Left hindlimb (tissue), 1 donor: Measurements from ENCODE around the gene RXRB.

ENCODE experiments used
- DNase-seq: peaks from one replicate; pipeline ENCODE4 v3.0.0-alpha.2; 2018

Gene RXRB

DNA sequence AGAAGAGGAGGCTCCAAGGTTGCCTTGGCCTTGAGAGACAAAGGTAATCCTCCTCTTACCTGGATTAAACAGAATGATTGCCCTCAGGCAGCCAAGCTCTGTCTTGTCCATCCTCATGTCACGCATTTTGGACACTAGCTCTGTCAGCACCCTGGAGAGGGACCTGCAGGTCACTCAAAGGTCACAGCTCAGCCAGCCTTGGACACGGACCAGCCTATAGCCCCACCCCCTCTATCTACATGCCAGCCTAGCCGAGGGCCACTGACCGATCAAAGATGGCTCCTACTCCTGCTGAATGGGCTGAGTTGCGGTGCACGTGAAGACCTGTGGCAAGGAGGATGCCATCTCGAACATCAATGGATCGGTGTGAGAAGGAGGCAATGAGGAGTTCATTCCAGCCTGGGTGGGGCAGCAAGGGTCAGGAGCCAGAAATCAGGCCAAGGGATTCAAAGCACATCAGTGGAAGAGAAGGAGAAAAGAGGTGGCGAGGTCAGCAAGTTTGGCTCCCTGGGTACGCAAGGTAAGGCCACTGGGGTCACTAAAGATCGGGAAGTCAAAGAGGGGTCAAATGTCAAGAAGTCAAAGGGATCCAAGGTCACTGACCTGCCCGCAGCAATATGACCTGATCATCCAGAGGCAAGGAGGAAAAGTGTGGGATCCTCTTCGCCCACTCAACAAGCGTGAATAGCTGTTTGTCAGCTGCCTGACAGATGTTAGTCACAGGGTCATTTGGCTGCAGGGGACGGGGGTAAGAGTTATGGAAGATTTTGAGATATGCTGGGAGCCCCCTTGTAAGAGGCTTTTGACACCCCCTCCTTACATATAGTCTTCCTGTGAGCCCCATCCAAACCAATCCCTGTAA lies 4.9 kb downstream of the RXRB start:
- no peak for DNase-seq

DNA sequence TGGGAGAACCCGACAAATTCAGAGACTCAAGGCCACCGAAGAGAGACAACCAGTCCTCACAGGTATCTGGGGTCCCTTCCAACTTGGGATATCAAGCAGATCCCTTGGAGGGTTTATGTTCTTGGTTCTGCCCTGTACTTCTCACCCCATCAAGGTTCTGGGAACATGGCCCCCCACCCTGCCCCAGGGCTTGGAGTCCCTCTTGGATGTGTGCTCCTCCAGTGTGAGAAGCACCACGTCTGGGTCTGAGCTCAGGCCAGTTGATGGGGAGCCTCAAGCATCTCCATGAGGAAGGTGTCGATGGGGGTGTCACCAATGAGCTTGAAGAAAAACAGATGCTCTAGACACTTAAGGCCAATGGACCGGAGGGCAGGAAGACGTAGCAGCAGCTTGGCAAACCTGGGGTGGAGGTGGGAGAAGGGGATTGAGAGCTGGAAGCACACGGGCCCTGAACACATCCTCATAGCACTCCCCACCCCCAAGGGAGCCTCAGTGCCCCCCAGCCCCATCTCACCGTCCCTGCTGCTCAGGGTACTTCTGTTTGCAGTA lies 6.0 kb downstream of the RXRB start:
- no peak for DNase-seq

- DNase-seq: peak; percentile 50
Measured at GRCh38 chr6:33193619-33194018, 6.8 kb downstream of the RXRB start.

DNA sequence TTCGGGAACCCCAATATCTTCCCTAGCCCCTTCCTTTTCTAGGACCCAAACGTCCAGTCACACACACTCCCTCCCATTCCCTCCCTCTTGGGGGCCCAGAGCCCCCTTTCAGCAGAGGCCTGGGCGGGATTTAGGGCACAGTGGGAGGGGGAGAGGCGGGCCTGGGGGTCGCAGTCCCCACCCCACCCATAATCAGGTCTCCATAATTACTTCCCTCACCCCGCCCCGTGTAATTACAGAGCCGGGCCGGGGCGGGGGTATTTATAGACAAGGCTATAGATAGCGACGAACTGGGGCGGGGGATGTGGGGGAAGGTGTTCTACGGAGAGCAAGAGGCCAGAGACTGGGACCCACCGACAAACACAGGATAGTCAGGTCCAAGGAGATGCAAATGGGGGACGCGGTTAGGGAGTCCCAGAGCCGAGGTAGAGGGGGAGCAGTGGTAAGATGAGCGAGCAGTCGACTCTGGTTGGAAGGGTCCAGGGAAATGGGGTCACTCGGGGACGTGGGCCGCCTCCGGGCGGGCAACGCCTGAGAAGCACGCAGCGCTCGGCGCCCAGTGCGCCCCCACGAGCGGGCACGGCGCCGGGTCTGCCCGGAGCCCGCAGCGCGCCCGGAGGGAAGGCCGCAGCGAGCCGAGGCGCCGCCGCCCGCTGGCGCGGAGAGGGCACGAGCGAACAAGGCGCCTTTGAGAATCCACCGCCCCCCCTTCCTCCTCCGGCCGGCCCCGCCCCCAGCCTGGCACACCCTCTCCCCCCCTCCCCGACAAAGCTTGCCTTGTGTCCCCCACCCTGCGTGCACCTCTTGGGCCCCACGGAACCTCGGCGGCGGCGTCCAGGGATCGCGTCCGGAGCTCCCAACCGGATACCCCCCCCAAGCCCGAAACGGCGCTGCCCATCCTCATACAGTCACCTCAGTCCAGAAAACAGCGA lies 7.5 kb downstream of the RXRB start:
- DNase-seq: peak; percentile 85

DNA sequence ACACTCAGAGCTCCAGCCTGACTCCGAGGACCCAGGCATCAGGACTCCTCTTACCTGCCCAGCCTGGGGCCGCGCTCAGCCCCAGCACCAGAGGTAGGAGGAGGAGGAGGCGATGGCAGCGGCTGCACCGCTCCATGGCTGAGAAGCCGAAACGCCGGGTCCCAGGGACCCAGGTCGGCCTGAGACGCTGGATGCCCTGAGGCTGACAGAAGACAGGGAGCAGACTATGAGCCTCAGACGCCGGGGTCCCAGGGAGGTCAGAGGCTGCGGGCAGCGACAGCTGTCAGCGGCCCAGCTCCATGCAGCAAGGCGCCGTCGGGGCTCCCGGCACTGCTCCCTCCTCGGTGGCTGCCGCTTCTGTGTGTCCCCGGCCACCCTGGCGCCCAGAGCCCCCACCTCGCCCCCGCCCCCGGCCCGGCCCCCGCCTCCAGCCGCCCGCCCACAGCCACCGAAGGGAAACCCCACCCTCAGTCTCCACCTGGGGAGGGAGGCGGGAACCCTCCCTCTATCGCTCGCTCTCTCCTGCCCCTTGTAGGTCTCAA lies 8.3 kb downstream of the RXRB start, which contains the start of gene COL11A2:
Gene COL11A2 (minus strand): TSS at position 363 of the 542 bp plus-strand sequence. CDS start 227 bp downstream, at position 136.
- DNase-seq: peak; percentile 72

- DNase-seq: peak; percentile 78
Measured at GRCh38 chr6:33191383-33192104, 8.9 kb downstream of the RXRB start.

DNA sequence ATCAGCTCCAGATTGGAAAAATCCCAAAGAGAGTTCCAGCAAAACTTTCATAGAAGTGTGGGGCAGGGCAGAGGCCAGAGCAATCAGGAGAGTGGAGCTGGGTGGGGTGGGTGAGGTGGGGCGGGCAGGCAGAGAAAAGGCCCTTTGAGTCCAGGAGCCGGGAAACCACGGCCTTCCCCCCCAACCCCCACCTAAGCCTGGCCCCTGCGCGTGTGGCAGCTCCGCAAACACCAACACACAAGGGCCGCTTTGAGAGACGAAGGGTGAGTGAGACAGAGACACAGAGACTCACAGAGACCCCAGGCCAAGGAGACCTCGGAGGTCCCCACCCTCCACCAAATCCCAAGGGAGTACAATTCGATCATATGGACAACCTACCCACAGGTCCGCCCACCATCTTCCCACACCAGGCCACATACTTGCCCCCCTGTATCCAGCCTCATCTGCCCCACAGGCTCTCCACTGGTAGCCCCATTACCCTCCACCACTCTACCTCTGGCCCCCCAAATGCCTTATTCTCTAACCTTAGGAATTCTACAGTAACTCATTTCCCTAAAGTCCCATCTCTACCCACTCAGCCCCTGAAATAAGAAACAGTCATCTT lies 9.9 kb downstream of the RXRB start:
- DNase-seq: peak; percentile 77

- DNase-seq: peak; percentile 63
Measured at GRCh38 chr6:33189625-33190448, 10.6 kb downstream of the RXRB start.

DNA sequence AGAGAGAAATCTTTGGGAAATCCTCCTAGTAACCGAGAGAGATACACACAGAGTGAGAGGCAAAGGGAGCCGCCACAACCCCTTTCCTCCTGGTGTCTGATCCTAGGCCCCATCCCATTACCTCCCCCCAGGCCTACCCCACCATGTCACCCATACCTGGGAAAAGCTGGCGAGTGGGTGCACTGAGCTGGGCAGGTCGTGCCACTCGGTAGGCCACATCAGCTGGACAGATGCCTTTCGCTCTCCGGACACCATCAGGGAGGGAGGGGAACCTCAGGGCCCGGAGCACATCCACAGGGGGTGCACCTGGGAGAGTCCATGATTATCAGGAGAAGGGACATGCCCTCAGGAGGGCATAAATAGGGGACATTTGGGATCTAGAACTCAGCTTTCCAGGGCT lies 11.3 kb downstream of the RXRB start:
- no peak for DNase-seq

- no peak for DNase-seq
Measured at GRCh38 chr6:33187809-33188208, 12.7 kb downstream of the RXRB start.

GRCh38 chr6:33185654-33186187 lies 14.7 kb downstream of the RXRB start:
- DNase-seq: no peak

DNA sequence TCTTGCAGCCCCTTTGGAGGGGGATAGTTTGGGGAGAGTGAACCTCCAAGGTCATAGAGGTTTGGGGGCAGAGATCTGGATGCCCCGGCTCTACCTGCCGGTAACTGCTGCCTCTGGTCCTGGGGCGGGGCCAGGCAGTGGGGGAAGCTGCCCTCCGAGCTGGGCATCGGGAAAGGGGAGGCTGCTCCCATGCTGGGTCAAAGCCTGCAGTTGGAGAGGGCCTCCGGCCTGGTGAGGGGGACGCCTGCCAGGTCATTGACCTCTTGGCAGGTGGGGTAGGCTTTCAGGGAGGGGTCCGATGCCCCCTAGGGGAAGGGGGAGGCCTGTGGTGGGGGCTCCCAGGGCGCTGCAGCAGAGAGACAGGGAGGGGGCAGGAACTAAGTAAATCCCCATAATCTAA lies 15.3 kb downstream of the RXRB start:
- DNase-seq: no peak

DNA sequence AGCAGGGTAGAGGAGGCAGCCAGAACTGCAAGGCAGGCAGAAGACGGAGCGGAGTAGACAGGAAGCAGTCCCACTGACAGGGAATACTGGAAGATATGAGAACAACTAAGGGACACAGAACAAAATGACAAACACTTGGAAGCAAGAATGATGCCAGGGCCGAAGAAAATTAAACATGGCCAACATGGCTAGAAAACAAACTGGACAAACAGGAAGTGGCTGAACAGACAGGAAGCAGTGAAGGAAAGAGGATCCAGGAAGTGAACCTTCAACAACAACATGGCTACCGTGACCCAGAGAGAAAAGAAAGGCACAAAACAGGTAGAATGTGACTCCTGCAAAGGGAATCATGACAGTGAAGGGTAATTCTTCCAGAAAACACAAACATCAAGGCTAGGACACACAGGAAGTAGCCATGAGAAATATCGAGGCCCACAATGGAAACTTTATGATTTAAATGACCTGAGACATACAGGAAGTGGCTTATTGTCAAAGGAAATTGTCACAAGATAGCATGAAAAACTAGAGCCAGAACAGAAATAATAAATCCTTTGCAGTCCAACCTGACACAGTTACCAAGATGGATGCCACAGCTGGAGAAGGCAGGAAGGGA lies 17.3 kb downstream of the RXRB start:
- no peak for DNase-seq

DNA sequence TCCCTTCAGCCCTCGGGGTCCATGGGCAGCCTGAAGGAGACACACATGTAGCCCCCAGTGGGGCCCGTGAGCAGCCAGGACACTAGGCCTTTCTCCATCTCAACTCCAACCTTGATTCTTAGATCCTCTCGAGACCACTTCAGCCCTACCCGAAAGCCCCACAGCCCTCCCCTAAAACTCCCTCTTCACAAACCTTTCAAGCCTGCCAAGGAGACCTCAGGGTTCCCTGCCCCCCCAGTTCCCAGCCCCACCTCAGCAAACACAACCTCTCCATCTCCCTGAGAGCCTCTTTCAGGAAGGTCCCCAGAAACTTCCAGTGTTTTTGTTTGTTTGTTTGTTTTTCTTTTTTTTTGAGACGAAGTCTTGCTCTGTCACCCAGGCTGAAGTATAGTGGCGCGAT lies 19.3 kb downstream of the RXRB start:
- DNase-seq: no peak

DNA sequence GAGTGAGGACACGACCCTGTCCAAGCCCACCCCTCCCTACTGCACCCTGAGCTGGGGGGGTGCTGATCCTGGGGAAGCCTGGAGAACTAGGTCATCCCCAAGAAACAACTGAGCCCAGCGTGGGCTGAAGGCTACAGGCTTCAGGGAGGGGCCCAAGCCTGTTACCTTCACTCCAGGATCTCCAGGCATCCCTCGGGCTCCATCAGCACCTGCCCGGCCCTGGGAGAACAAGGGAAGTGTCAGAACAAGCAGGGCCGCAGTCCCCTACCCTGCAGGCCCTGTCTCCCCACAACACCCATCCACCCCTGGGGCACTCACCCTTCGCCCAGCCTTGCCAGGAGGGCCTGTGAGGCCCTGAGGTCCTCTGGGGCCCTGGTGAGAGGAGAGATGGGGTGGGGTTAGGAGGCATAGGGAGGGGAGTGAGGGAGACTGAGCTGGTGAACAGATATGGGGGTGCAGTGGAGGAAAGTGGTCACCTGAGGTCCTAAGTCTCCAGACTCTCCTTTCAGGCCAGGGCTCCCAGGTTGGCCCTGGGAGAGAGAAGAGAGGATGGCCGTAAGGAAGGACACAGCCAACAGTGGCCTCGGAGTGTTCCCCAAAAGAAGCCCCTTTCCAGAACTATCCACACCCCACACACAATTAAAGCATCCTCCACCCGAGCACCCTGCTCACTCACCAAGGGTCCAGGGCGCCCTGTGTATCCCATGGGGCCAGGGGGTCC lies 21.6 kb downstream of the RXRB start:
- peak; percentile 31 for DNase-seq

- peak; percentile 79 for DNase-seq
Measured at GRCh38 chr6:33177552-33178446, 22.7 kb downstream of the RXRB start.

GRCh38 chr6:33176906-33177305 lies 23.6 kb downstream of the RXRB start:
- DNase-seq: peak; percentile 24

DNA sequence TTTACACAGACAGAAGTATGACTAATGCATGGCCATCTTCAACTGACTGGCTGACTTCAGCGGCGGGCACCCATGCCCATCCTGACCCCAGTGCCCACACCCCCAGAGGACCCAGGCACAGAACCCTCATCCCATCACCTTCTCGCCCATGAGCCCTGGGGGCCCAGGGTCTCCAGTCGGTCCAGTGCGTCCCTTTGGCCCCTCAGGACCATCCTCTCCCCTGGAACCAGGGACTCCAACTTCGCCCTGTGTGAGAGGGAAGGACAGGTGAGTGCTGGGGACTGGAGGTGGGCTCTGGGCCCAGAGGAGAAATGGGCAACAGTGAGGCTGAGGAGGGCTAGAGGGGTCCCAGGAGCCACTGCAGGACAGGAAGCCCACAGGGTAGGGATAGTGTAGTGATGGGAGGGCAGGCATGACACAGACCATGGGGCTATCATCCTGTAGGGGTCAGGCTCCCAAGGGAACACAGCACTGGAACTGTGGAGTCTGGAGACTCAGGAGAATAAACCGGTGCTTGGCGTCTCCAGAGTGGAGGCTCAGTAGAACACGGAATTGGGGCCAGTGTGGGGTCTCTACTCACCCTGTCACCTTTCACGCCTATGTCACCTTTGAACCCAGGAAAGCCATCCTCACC lies 24.9 kb downstream of the RXRB start:
- DNase-seq: peak; percentile 23
